Measurements from ENCODE around the gene CREB3L2. TPM values are rescaled to one million over a fixed set of nuclear protein-coding genes. Genes with fewer than 3 reads are reported as not detected.
A peak's percentile ranks its signal among the peaks of the same experiment; 100 is the strongest.

Gene CREB3L2
- total RNA-seq, 1 donor from 2014 or later = 28.9 TPM

DNA sequence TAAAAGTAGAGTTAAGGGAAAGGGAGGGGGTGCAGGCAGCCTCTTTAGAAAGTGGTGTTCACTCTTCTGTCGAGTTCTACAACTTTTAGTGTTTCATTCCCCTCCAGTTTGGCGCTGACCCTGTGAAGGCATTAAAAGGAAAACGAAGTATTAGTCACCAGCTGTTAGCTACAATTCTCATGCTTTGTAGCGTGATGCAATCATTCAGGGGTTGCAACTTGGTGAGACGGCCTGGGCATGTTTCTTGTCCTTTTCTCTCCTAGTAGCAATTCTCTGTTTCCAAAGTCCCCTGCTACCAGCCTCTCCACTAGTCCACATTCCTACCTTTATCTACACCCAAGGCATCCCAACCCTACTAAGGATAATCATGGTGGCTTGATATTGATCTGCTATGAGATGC, 121.5 kb downstream of the CREB3L2 start:
- intact Hi-C loops (cut with micrococcal nuclease) = no loop called here
- H3K27ac ChIP-seq (replicated peaks) = peak overlapping the region; percentile 13
- no peak for DNase-seq
- peaks cover 67% of the 10 kb centered on the region for H3K36me3 ChIP-seq
- H3K4me3 ChIP-seq = no peak overlapping the region
- peaks cover 4% of the 10 kb centered on the region for H3K9me3 ChIP-seq (replicated peaks)
- H3K27me3 ChIP-seq (ENCODE audit: low read depth) = no peaks in the 10 kb centered on the region
- TF ChIP-seq, protein P1, sequence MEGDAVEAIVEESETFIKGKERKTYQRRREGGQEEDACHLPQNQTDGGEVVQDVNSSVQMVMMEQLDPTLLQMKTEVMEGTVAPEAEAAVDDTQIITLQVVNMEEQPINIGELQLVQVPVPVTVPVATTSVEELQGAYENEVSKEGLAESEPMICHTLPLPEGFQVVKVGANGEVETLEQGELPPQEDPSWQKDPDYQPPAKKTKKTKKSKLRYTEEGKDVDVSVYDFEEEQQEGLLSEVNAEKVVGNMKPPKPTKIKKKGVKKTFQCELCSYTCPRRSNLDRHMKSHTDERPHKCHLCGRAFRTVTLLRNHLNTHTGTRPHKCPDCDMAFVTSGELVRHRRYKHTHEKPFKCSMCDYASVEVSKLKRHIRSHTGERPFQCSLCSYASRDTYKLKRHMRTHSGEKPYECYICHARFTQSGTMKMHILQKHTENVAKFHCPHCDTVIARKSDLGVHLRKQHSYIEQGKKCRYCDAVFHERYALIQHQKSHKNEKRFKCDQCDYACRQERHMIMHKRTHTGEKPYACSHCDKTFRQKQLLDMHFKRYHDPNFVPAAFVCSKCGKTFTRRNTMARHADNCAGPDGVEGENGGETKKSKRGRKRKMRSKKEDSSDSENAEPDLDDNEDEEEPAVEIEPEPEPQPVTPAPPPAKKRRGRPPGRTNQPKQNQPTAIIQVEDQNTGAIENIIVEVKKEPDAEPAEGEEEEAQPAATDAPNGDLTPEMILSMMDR (IDR thresholded peaks at IDR 0.05; ENCODE audit: borderline replicate concordance) = no peak
- peaks cover 40% of the 10 kb centered on the region for H3K4me1 ChIP-seq

DNA sequence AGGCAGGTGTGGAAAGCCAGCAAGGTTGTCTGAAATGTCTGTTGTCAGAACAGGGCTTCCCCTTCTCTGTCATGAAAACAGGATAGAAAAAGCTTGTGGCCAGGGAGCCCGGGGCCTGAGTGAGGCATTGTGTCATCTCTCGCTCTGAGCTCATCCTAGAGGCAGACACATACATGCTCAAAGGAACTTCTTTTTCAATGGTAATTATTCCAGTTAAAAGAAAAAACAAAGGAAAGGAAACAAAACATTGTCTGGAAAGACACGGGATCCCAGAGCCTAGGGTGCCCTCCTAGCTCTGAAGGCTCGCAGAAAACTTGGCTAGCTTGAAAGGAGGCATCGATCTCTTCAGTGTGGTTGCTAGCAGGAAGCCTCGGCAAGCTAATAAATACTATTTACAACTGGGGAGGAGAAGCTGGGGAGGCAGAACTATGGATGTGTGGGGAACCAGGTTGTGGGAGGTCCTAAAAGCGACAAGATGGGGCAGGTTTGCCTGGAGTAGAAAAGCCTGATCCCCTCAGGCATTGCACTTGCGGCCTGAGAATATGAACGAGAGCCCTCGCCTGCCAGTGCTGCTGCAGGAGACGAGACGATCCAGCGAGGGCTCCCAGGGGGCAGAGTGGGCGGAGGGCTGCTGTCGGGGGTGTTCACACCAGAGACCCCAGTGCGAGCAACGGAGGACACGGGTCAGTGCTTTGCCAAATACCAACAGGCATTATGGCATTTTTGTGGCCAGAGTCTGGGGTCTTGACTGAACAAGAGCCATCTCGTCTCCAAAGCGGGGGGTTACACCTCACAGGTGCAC, 122.3 kb downstream of the CREB3L2 start:
- H3K4me3 ChIP-seq = no peak overlapping the region
- intact Hi-C loops (cut with micrococcal nuclease) = no loop called here
- no peak for DNase-seq
- TF ChIP-seq, protein P1 (IDR thresholded peaks at IDR 0.05; ENCODE audit: borderline replicate concordance) = no peak
- no peaks in the 10 kb centered on the region for H3K27me3 ChIP-seq (ENCODE audit: low read depth)
- peaks cover 49% of the 10 kb centered on the region for H3K4me1 ChIP-seq
- H3K36me3 ChIP-seq = peaks cover 59% of the 10 kb centered on the region
- H3K9me3 ChIP-seq (replicated peaks) = peaks cover 4% of the 10 kb centered on the region
- H3K27ac ChIP-seq (replicated peaks) = peak overlapping the region; percentile 35

DNA sequence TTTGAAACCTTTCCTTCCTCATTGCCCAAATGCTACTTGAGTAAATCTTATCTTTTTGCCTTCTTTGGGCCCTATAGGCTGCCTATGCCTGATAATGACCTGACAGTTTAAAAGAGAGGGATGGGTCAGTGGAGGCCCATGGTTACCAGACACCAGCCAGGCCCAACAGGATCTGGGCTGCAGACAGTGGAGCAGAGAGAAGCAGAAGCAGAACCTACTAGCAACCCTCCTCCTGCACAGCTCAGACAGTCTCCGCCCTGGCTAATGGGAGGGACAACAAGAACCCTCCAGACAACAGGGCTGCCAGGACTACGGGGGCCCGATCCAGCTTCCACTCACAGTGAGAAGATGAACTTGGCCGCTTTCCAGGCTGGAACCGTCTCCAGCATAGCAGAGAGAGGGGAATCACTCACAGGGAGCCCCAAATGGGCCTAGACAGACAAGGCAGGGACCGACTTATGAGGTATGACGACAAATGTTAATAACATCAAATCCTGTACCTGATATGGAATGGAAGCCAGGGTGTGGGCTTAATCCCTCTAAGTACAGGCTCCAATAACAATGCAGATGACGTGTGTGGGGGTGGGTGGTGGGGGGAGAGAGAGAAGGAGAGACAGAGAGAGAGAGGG, 123.4 kb downstream of the CREB3L2 start:
- no peak overlapping the region for H3K4me3 ChIP-seq
- intact Hi-C loops (cut with micrococcal nuclease) = no loop called here
- TF ChIP-seq, protein P1 (IDR thresholded peaks at IDR 0.05; ENCODE audit: borderline replicate concordance) = no peak
- peaks cover 48% of the 10 kb centered on the region for H3K36me3 ChIP-seq
- peak; percentile 79 for DNase-seq
- peaks cover 60% of the 10 kb centered on the region for H3K4me1 ChIP-seq
- H3K27ac ChIP-seq (replicated peaks) = peak overlapping the region; percentile 35
- H3K9me3 ChIP-seq (replicated peaks) = peaks cover 4% of the 10 kb centered on the region
- no peaks in the 10 kb centered on the region for H3K27me3 ChIP-seq (ENCODE audit: low read depth)

DNA sequence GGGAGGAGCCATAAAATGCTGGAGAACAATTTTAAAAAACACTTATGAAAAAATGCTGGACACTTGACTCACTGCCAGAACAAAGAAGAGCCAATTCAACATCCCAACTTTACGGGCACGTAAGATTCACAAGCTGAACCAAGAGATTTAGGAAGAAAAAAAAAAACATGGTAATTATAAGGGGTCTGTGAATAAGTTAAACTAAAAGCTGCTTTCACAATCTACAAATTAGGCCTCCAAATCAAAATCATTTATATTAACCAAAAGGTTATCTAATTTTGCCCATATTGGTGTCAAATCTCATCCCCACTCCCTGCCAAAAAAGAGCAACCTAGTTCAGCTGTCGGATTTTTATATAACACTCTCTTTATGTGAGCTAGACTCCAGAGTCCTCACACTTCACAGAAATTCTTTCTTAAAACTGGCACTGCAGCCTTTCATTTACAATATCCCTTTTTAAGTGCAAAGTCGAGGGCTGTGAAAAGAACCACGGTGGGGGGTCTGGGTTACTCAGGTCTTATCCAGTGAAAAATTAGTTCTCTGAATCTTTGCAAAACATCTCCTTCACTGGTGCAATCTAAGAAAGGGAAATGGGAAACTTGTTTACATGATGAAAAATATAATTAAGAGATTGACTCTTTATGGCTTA, 124.7 kb downstream of the CREB3L2 start:
- peaks cover 66% of the 10 kb centered on the region for H3K4me1 ChIP-seq
- peaks cover 40% of the 10 kb centered on the region for H3K36me3 ChIP-seq

DNA sequence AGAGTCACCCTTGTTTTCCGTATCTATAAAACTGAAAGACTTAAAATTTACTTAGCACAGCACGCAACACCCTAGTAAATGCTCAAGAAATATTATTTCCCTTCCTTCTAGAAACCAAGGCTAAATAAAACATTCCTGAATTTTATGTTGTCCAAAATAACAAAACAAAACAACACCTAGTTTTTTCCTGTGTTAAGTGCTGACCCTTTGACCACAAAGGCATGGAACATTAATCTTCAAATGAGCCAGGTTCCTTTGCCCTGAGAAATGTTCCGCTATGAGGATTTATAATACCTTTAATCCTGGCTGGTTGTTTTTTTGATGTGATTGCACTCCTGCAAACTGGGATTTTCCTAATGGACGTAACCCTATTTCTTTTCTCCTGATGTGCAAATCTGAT, 126.1 kb downstream of the CREB3L2 start:
- no peaks in the 10 kb centered on the region for H3K9me3 ChIP-seq (replicated peaks)
- TF ChIP-seq, protein P1 (IDR thresholded peaks at IDR 0.05; ENCODE audit: borderline replicate concordance) = no peak
- H3K36me3 ChIP-seq = peaks cover 26% of the 10 kb centered on the region
- peaks cover 76% of the 10 kb centered on the region for H3K4me1 ChIP-seq
- no peak for DNase-seq
- H3K27me3 ChIP-seq (ENCODE audit: low read depth) = no peaks in the 10 kb centered on the region
- intact Hi-C loops (cut with micrococcal nuclease) = no loop called here
- H3K4me3 ChIP-seq = no peak overlapping the region
- H3K27ac ChIP-seq (replicated peaks) = no peak overlapping the region

More for the DNA sequence above, 124.7 kb downstream of the CREB3L2 start:
- Histone ChIP-seq H3K27ac (replicated peaks) (peak overlapping the region; percentile 46), H3K27me3 (ENCODE audit: low read depth) (no peaks in the 10 kb centered on the region), H3K4me3 (no peak overlapping the region), H3K9me3 (replicated peaks) (peaks cover 4% of the 10 kb centered on the region)
- TF ChIP-seq, protein P1 (IDR thresholded peaks at IDR 0.05; ENCODE audit: borderline replicate concordance) = no peak
- intact Hi-C loops (cut with micrococcal nuclease) = no loop called here
- no peak for DNase-seq

All from left ventricle myocardium inferior (tissue), 1 donor.